ENCODE measurements around the gene FOXN3.

FOXN3 gene

GRCh38 chr14:89231426-89232113 is 185.5 kb downstream of the FOXN3 start:
- no peak overlapping the region for H3K4me3 ChIP-seq (ENCODE audit: low read depth, low read length)
- DNase-seq (ENCODE audit: low read depth): no peak
- TF ChIP-seq, protein P1, sequence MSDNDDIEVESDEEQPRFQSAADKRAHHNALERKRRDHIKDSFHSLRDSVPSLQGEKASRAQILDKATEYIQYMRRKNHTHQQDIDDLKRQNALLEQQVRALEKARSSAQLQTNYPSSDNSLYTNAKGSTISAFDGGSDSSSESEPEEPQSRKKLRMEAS (IDR thresholded peaks at IDR 0.05; ENCODE audit: low read depth, low read length): no peak
- no peak for TF ChIP-seq POLR2A (IDR thresholded peaks at IDR 0.05; ENCODE audit: extremely low read depth, insufficient read length)

- no peak overlapping the region for H3K4me3 ChIP-seq (ENCODE audit: low read depth, low read length)
- DNase-seq (ENCODE audit: low read depth): no peak
- TF ChIP-seq, protein P1 (IDR thresholded peaks at IDR 0.05; ENCODE audit: low read depth, low read length): no peak
- TF ChIP-seq POLR2A (IDR thresholded peaks at IDR 0.05; ENCODE audit: extremely low read depth, insufficient read length): no peak
- no peak for TF ChIP-seq CTCF (IDR thresholded peaks at IDR 0.05; ENCODE audit: low read depth, low read length)
- TF ChIP-seq MYC (IDR thresholded peaks at IDR 0.05; ENCODE audit: low read depth, low read length): no peak
These were observed 188.0 kb downstream of the FOXN3 start for GRCh38 chr14:89228921-89229639.

DNA sequence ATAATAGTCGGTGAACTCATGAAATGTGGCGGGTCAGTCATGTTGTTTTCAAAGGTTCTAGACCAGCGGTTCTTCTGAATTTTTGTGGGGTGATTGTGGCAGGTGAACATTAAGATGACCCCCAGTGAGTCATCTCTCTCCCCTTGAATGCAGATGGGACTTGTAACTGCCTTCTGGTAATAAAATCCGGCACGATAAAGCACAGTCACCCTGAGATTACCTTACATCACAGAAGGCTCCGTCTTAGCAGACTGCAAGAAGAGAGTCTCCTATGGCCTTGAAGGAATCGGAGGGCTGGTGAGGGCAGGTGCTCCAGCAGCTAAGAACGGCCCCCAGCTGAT is 189.6 kb downstream of the FOXN3 start:
- no peak for TF ChIP-seq POLR2A (IDR thresholded peaks at IDR 0.05; ENCODE audit: extremely low read depth, insufficient read length)
- TF ChIP-seq, protein P1 (IDR thresholded peaks at IDR 0.05; ENCODE audit: low read depth, low read length): no peak
- TF ChIP-seq CTCF (IDR thresholded peaks at IDR 0.05; ENCODE audit: low read depth, low read length): no peak
- TF ChIP-seq MYC (IDR thresholded peaks at IDR 0.05; ENCODE audit: low read depth, low read length): no peak
- no peak overlapping the region for H3K4me3 ChIP-seq (ENCODE audit: low read depth, low read length)

GRCh38 chr14:89226801-89227495 is 190.1 kb downstream of the FOXN3 start:
- no peak for TF ChIP-seq MYC (IDR thresholded peaks at IDR 0.05; ENCODE audit: low read depth, low read length)
- TF ChIP-seq, protein P1 (IDR thresholded peaks at IDR 0.05; ENCODE audit: low read depth, low read length): no peak
- TF ChIP-seq POLR2A (IDR thresholded peaks at IDR 0.05; ENCODE audit: extremely low read depth, insufficient read length): no peak
- TF ChIP-seq CTCF (IDR thresholded peaks at IDR 0.05; ENCODE audit: low read depth, low read length): no peak

More for the DNA sequence above, 189.6 kb downstream of the FOXN3 start:
- no peak for DNase-seq (ENCODE audit: low read depth)

GRCh38 chr14:89225607-89226006 is 191.4 kb downstream of the FOXN3 start:
- TF ChIP-seq POLR2A (IDR thresholded peaks at IDR 0.05; ENCODE audit: extremely low read depth, insufficient read length): no peak
- no peak for TF ChIP-seq CTCF (IDR thresholded peaks at IDR 0.05; ENCODE audit: low read depth, low read length)
- TF ChIP-seq, protein P1 (IDR thresholded peaks at IDR 0.05; ENCODE audit: low read depth, low read length): no peak
- TF ChIP-seq MYC (IDR thresholded peaks at IDR 0.05; ENCODE audit: low read depth, low read length): no peak
- no peak overlapping the region for H3K4me3 ChIP-seq (ENCODE audit: low read depth, low read length)
- no peak for DNase-seq (ENCODE audit: low read depth)

More at GRCh38 chr14:89226801-89227495, 190.1 kb downstream of the FOXN3 start:
- DNase-seq (ENCODE audit: low read depth): no peak
- H3K4me3 ChIP-seq (ENCODE audit: low read depth, low read length): no peak overlapping the region
